GM18517 (cell line): ENCODE measurements around the gene SRSF3.
A peak's percentile ranks its signal among the peaks of the same experiment; 100 is the strongest.
"Not testable (repeated sequence)": the region's sequence is repeated elsewhere in the genome, so short reads cannot be mapped to it uniquely, and the experiment has no call there.

Experiments
- ATAC-seq: cut with Tn5 transposase; IDR thresholded peaks from one replicate; pipeline ENCODE4 v1.9.1; 2021; ENCODE audit warnings: mild to moderate bottlenecking, moderate library complexity; ENCODE audit not compliant: unreplicated experiment

Gene SRSF3

DNA sequence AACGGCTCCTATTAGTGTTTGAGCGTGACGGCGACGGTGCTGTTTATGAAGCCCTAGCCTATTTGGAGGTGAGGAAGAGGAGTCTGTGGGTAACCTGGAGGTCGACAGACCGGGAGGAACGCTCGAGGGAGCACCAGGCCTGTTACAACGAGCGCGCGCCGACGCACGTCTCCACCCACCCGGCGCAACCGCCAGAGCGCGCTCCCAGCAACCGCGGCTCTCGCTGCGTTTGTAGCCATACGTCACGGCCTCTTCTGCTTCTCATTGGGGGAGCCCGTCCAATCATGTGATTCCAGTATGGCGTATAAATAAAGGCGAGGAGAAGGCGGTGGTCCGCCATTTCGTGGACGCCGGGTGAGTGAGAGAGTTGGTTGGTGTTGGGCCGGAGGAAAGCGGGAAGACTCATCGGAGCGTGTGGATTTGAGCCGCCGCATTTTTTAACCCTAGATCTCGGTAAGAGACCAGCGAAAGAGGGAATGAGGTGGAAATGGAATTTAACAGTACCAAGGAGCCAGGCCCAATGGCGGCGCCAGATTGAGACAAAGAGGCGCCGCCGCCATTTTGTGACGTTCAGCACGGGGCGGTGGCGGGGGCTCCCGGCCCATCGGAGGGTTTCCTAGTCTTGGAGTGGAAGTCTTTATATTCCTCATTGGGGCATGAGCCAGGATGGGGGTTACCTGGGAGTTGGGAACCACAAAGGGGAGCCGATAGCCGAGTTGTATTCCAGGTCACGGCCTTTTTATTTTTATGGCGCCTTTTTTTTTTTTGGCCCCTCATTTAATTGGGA lies at the start of gene SRSF3:
Gene SRSF3 (plus strand): TSS at position 334 of the 787 bp plus-strand sequence. CDS start 2,401 bp downstream, outside the sequence.
- ATAC-seq, result peak; percentile 73

DNA sequence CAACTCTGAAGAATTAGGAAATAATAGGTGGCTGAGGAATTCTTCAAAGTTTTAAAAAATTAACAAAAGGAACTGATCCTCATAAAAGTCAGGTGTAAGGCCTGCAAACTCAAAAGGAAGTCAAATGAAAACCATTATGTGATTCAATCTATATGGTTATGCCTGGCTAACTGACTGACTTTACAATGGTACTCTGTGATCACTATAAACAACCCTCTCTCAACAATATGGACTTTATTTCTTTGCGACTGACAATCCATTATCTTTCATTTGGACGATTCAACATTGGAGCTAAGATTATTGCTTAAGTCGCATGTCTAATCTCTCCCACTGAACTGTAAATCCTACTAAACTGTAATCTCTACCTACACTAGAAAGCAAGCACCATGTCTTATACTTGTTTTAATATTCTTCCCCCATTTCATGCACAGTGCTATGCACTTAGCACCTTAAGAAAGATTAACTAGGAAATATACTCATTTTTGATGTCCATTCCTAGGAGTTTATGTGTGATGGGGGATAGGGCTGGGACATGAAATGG lies 48.3 kb upstream of the SRSF3 start:
- no peak for ATAC-seq

DNA sequence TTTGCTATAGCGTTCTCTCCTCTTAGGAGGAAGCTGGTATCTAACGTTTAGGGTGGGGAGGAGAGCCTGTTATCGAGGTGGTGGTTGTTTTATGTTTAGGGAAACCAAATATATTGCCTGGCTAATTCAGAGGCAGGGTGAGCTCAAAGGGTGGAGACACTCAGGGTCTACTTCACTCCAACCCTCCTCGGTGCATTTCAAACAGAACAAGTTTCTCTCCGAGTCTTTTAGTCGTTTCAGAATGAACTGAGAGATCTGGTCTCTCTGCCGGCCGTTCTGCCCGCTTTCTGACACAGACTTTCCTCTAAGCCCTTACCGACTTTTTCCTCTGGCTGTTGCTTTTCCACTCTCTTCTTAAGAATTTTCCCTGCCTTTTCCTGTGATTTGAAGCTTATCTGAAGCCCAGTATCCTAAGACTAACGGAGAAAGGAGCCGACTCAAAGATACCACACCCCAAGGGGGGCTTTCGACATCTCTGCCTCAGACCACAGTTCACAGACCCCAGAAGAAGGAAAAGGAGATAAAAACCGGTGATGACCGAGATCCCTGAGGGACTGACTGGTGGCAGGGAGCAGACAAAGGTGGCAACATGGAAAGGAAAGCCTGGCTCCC lies 47.7 kb upstream of the SRSF3 start:
- ATAC-seq, result no peak

DNA sequence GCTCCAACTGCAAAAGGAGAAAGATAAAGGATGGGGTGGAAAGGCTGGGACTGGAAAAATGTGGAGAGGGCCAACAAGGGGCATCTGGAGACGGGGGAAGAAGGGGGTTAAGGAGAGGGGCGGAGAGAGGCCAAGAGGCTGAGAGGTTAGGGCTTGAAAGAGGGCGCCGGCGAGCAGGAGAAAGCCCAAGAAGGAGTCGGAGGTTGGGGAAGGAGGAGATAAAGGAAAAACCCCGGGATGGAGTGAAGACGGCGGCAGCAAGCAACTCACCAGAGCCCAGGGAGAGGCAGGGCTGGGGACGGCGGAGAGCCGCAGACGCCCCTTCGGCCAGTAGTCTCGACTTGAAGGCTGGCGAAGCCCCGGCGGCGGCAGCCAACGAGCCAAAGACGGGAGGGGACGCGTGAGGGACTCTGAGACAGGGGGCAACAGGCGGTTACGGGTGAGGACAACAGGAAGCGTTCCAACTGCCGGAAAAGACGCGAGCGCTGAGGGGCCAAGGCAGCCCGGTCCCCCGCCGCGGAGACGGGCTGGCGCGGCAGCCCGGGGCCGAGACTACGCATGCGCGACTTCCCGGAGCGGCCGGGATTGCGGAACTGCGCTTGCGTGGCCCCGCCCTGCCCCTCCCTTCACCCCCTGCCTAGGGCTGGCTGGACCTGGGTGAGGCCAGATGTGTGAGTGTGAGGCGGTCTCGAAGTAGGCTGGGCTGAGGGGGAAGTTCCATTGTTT lies 47.1 kb upstream of the SRSF3 start, which contains the start of gene STK38:
Gene STK38 (minus strand): TSS at position 560 of the 726 bp plus-strand sequence. CDS start 7,277 bp downstream, outside the sequence.
- peak; percentile 62 for ATAC-seq

DNA sequence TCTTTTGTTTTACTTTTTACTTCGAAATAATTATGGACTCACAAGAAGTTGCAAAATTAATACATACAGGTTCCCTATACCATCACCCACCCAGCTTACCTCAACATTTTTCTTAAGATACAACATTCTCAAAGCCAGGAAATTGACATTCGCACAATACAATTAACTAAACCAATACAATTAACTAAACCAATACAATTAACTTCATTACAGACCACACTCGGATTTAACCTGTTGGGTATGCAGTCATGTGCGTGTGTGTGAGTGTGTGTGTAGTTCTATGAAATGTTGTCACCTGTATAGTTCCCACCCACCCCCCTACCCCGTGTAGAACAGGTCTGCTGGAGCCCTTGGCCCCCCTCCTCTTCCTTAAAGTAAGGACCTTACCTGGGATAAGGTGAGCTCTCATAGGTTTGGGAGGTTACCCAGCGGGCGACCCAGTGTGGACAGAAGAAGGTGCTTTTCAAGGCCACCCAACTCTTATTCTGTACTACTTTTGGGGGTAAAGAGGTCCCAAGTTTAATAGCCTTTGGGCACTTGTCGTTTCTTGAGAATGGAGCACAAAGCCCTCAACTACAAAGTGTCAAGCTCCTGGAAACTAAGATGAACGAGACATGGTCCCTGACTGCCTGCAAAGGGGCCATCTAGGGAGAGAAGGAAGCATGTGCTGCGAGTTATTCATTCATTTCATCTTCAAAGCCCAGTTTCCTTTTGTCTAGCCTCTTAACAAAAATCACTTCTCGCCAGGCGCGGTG lies 46.3 kb upstream of the SRSF3 start:
- ATAC-seq, result peak; percentile 10

DNA sequence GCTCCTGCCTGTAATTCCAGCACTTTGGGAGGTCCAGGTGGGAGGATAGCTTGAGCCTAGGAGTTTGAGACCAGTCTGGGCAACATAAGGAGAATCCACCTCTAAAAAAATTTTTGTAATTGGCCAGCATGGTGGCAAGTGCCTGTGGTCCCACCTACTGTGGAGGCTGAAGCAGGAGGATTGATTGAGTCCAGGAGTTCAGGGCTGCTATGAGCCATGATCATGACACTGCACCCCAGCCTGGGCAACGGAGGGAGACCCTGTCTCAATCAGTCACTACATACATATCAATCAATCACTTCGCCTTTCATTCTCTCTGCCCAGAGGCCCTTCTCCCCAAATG lies 45.8 kb upstream of the SRSF3 start:
- ATAC-seq, result no peak

DNA sequence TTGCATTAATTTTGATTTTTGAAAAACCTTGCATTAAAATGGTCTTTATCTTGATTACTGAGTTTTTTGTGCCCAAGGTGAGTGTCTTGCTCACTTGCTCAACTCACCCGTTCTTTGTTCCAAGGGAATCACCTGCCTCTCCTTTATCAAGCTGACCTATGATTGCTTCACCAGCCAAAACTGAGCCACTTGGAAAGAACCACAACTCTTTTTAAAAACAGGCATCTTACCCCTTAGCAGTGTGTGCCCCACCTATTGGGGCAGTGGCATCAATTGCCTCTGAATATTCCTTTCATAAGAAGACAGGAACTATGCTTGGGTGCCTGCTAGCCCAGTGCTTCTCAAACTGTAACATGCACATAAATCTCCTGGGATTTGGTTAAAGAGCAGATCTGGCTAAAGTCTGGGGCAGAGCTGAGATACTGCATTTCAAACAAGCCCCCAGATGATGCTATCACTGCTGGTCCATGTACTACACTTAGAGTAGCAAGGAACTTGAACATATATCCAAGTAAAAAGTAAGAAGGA lies 43.6 kb upstream of the SRSF3 start:
- ATAC-seq, result no peak

DNA sequence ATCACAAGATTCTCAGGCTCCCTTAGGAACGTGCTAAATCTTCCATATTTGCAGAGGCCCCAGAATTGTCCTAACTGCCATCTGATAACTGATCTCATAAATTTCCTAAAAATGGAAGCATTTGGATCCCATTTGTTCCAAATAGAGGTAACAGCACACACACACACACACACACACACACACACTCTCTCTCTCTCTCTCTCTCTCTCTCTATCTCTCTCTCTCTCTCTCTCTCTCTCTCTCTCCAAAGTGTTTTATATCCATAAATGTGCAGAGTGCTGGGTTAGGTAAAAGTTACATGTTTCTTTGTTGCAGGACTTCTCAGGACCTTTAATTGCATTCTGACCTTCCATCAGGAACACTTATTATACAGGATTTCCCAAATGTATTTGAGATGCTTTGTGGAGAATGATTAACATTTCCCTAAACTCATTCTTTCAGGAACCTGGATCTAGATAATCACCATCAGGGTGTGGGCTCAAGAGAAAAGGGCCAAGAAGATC lies 38.4 kb upstream of the SRSF3 start:
- ATAC-seq, result no peak

DNA sequence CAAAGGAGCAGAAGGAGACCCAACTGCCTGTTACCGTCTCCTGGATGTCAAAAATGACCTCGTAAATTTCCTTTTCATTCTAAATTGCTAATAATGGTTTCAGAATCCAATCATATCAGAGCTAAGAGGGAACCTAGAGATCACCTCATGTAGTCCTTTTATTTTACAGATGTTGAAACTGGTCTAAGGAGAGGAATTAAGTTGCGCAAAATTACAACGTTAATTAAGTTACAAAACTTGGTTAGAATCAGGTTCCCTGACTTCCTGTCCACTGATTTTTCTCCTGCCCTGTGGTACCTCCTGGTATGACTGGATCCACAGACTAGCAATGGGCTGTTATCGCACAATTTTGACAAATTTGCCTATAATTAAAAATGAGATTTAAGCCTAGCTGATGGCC lies 37.9 kb upstream of the SRSF3 start:
- no peak for ATAC-seq

DNA sequence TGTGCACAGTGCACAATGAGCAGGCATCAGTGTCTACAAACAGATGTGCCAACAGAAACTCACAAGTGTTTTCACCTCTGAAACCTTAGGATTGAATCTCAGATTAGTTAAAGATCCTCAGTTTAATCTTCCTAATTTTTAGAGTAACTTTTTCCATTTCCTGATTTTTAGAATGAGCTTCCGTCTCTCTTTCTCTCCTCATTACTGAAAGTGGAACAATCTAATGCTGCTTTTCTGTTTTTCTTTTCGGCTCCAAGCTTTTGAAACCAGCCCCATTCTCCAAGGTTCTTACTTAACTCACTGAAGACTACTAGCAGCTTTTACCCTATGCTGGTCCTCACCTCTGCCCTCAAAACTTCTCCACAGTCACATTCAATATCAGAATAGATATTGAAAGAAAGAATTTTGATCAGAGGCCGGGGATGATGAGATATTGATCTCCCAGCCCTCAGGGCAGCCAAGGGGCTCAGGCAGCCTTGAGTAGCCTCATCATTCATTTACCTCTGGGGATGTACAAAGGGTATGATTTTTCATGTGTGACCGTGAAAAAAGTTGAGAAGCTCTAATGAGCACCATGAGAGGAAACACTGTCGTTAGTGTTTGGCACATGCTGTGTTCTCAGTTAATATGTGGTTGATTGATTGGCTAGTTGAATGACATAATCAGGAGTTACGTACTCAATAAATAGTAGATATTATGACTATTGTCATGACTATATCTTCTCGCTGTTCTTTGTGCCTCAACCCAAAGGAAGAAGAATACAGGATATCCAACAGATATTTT lies 35.0 kb upstream of the SRSF3 start:
- no peak for ATAC-seq

DNA sequence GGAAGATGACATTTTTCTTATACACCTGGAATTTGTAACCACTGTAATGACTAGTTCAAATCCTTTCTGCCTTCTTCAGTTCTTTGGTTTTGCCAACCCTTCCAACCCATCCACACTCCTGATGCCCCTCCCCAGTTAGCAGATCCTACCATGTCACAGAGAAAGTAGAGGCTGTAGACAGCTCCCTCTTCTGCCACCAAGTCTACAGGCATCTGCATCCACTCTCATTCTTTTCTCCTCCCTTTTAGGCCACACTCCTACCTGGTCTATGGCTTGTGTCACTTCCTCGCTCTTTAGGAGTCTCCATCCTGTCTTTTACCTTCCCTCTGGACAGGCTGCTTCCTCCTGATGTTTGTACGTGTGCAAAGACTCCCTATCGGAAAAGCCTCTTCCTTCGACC lies 33.3 kb upstream of the SRSF3 start:
- ATAC-seq, result no peak

DNA sequence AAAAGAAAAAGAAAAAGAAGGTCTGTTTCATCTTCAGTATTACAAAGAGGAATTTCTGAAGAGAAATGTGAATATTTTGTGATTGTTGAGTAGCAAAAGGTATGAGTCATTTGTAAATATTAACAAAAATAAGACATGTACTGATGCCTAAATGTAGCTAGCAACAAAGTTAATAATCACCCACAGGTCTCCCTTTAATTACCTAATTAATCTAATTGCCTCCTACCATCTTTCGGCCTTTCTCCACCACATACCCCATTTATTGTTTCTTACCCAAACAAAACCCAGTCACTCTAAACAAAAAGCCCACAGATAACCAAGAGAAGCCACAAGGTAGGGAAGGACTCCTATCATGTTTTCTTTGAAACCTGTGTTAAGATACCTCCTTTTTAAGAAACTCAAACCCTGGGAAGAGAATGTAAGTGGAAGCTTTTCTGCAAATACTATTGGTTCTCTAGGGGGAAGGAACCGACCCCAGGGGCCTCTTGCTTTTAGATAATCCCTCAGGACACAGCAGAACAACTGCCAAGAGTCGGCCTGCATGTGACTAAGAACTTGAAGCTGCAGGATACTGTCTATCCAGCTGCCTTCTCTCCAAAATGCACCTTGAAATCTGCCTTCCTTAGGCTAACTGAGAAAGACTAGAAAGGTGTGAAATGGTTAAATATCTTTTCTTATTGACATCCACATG lies 30.8 kb upstream of the SRSF3 start:
- ATAC-seq, result no peak

DNA sequence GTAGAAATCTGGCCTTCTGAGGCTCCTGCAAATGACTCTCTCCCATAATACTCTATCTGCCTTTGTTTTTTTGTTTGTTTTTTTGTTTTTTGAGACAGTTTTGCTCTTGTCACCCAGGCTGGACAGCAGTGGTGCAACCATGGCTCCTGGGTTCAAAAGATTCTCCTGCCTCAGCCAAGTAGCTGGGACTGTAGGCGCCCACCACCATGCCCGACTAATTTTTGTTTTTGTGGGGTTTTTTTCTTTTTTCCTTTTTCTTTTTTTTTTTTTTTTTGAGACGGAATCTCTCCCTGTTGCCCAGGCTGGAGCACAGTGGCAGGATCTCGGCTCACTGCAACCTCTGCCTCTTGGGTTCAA lies 30.3 kb upstream of the SRSF3 start:
- ATAC-seq, result no peak

DNA sequence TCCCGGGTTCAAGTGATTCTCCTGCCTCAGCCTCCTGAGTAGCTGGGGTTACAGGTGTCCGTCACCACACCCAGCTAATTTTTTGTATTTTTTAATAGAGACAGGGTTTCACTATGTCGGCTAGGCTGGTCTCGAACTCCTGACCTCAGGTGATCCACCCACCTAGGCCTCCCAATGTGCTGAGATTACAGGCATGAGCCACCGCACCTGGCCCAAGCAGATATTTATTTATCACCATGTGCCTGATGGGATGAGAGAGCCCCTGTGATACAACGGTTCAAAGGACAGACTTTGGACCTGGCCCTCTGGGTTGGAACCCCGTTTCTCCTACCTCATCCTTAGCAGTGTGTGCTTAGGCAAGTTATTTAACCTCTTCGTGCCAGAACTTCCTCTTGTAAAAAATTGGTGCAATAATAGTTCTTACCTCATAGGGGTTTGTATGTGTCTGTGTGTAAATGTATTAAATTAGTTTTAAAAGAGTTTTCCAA lies 27.7 kb upstream of the SRSF3 start:
- no peak for ATAC-seq

DNA sequence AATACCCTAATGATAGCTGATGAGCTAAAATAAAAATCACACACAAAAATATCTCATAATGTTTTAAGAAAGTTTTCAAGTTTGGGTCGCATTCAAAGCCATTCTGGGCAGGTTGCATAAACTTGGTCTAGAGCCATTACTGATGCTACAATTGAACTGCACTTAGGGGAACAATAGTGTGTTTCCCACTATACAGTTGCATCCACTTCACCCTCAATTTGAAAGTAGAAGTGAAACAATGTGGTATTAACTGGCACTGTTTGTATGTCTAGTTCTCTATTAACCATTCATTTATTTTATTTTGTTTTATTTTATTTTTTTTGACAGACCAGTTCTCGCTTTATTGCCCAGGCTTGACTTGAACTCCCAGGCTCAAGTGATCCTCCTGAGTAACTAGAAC lies 23.9 kb upstream of the SRSF3 start:
- ATAC-seq, result no peak

DNA sequence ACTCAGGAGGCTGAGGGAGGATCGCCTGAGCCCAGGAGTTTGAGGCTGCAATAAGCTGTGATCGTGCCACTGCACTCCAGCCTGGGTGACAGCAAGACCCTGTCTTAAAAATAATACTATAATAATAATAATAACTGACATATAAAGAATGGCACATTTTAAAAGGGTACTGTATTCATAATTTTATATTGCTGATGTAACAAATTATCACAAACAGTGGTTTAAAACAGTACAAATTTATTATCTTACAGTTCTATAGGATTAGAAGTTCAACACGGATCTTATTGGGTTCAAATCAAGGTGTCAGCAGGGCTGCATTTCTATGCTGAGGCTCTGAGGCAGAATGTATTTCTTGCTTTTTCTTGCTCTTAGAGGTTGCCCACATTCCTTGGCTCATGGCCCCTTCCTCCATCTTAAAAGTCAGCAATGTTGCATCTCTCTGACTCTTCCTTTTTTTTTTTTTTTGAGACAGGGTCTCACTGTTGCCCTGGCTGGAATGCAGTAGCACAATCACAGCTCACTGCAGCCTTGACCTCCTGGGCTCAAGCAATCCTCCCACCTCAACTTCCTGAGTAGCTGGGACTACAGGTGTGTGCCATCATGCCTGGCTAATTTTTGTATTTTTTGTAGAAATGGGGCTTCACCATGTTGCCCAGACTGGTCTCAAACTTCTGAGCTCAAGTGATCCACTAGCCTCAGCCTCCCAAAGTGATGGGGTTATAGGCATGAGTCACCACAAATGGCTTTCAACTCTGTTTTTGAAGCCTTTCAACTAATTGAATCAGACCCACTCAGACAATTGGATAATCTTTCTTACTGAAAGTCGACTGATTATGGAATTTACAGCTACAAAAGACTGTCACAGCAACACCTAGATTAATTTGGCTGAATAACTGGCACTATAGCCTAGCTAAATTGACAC lies 22.8 kb upstream of the SRSF3 start:
- ATAC-seq, result no peak

DNA sequence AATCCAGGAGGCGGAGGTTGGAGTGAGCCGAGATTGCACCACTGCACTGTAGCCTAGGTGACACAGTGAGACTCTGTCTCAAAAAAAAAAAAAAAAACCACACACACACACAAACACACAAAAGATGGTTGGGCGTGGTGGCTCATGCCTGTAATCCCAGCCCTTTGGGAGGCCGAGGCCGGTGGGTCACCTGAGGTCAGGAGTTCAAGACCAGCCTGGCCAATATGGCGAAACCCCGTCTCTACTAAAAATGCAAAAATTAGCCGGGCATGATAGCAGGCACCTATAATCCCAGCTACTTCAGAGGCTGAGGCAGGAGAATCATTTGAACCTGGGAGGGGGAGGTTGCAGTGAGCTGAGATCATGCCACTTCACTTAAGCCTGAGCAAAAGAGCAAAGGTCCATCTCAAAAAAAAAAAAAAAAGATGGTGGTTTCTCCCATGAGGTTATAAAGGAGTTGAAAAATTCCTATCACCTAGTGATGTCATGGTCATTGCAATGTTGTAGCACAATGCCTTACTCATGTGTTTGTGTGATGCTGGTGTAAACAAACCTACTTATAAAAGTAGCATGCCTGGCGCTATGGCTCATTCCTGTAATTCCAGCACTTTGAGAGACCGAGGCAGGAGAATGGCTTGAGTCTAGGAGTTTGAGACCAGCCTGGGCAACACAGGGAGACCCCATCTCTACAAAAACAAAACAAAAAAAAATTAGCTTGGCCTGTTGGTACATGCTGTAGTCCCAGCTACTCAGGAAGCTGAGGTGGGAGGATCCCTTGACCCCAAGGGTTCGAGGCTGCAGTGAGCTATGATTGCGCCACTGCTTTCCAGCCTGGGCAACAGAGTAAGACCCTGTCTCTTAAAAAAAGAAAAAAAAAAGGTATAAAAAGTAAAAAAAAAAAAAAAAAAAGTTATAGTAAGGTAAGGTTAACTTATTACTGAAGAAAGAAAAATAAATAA lies 21.5 kb upstream of the SRSF3 start:
- ATAC-seq, result not testable (repeated sequence)
